NCI-H128 (cell line): ENCODE measurements around the gene UCN3.

Experiments used
- DNase-seq: peaks from one replicate; lab custom pipeline; 2025; ENCODE audit not compliant: unreplicated experiment; lab: John Stamatoyannopoulos, UW

UCN3 gene

GRCh38 chr10:5364890-5365338 is at the start of gene UCN3:
UCN3 (plus strand) TSS chr10:5364966; CDS start chr10:5373721, 8,755 bp downstream.
- DNase-seq = no peak

- DNase-seq = no peak
Observed at GRCh38 chr10:5317547-5318107, 47.1 kb upstream of the UCN3 start.

GRCh38 chr10:5318148-5318547 is 46.6 kb upstream of the UCN3 start:
- DNase-seq = no peak

GRCh38 chr10:5319863-5320262 is 44.9 kb upstream of the UCN3 start:
- no peak for DNase-seq

GRCh38 chr10:5321273-5321672 is 43.5 kb upstream of the UCN3 start:
- DNase-seq = no peak

- no peak for DNase-seq
Observed at GRCh38 chr10:5323446-5323845, 41.3 kb upstream of the UCN3 start.

GRCh38 chr10:5325076-5325475 is 39.7 kb upstream of the UCN3 start:
- DNase-seq = no peak

- no peak for DNase-seq
Observed at GRCh38 chr10:5334196-5334880, 30.4 kb upstream of the UCN3 start.

GRCh38 chr10:5338010-5338409 is 26.8 kb upstream of the UCN3 start:
- no peak for DNase-seq

GRCh38 chr10:5343092-5343491 is 21.7 kb upstream of the UCN3 start:
- no peak for DNase-seq

GRCh38 chr10:5343561-5343960 is 21.2 kb upstream of the UCN3 start:
- DNase-seq = no peak

GRCh38 chr10:5343979-5344378 is 20.8 kb upstream of the UCN3 start:
- DNase-seq = no peak

- no peak for DNase-seq
Observed at GRCh38 chr10:5344746-5345145, 20.0 kb upstream of the UCN3 start.

- no peak for DNase-seq
Observed at GRCh38 chr10:5346881-5347280, 17.9 kb upstream of the UCN3 start.

GRCh38 chr10:5349362-5349761 is 15.4 kb upstream of the UCN3 start:
- DNase-seq = no peak

- no peak for DNase-seq
Observed at GRCh38 chr10:5354068-5354467, 10.7 kb upstream of the UCN3 start.

- DNase-seq = no peak
Observed at GRCh38 chr10:5355594-5356301, 9.0 kb upstream of the UCN3 start.

- no peak for DNase-seq
Observed at GRCh38 chr10:5356302-5356763, 8.4 kb upstream of the UCN3 start.

GRCh38 chr10:5360318-5360915 is 4.3 kb upstream of the UCN3 start:
- DNase-seq = no peak

- DNase-seq = no peak
Observed at GRCh38 chr10:5361966-5362365, 2.8 kb upstream of the UCN3 start.

- DNase-seq = no peak
Observed at GRCh38 chr10:5362873-5363272, 1.9 kb upstream of the UCN3 start.

GRCh38 chr10:5364374-5364773 is 392 bp upstream of the UCN3 start:
- no peak for DNase-seq
